Measurements from ENCODE around the gene HOOK2.

- no peak for TF ChIP-seq CTCF (IDR thresholded peaks at IDR 0.05)
- TF ChIP-seq POLR2A (IDR thresholded peaks at IDR 0.05): no peak
- TF ChIP-seq POLR2AphosphoS5 (IDR thresholded peaks at IDR 0.05): no peak
- TF ChIP-seq EP300 (IDR thresholded peaks at IDR 0.05): no peak
Measured at GRCh38 chr19:12748489-12748888, 26.9 kb downstream of the HOOK2 start.

Data from gastroesophageal sphincter (tissue), 3 donors.